SK-N-SH (cell line): ENCODE results near the gene CCDC174. TPM values are rescaled to one million over a fixed set of nuclear protein-coding genes. Genes with fewer than 3 reads are reported as not detected.

Experiments used
- CTCF ChIA-PET: fragments of 300-600, 350-600 bp; formaldehyde crosslinking; extraction: SDS; loops from one replicate; lab custom pipeline; 2021; lab: Yijun Ruan, JAX
- POLR2A ChIA-PET: fragments of 350-600 bp; sonication (Branson Sonifier 250); formaldehyde crosslinking; extraction: SDS; loops from one replicate; lab custom pipeline; 2020; ENCODE audit warnings: antibody characterized with exemption, inconsistent platforms; lab: Yijun Ruan, JAX
- DNase-seq: peaks from one replicate; pipeline ENCODE4 v3.0.0; 2012
- H2AFZ ChIP-seq: fragments of 200-600 bp; sonication (generic); 2 replicates; pipeline ENCODE4 v1.8.1; 2016; ENCODE audit warnings: antibody characterized with exemption, mild to moderate bottlenecking, low read depth
- H3F3A ChIP-seq: fragments of 200-600 bp; sonication (generic); replicated peaks from 2 replicates; pipeline ENCODE3; 2016; ENCODE audit warnings: antibody characterized with exemption, mild to moderate bottlenecking; ENCODE audit not compliant: insufficient read depth
- H3K27ac ChIP-seq, 2 experiments: fragments of 200-500 bp in 1 of 2; fragments of 200-600 bp in 1 of 2; sonication (Bioruptor generic) in 1 of 2; sonication (generic), shearing (Covaris generic) in 1 of 2; 2 replicates each; pipeline versions ENCODE4 v1.5.1 to v1.6.1; 2014 to 2016; ENCODE audit warnings: low read depth in 2 of 2, inconsistent platforms in 1 of 2, low read length in 1 of 2, mild to moderate bottlenecking in 1 of 2, mixed read lengths in 1 of 2
- H3K27me3 ChIP-seq: fragments of 200-600 bp; sonication (generic), shearing (Covaris generic); 2 replicates; pipeline ENCODE4 v1.6.1; 2016; ENCODE audit warnings: mixed run types; ENCODE audit not compliant: insufficient read depth
- H3K36me3 ChIP-seq, 2 experiments: fragments of 200-500 bp in 1 of 2; fragments of 200-600 bp in 1 of 2; sonication (Bioruptor generic) in 1 of 2; sonication (generic) in 1 of 2; replicated peaks in 1 of 2; 2 replicates each; pipeline versions ENCODE3 to v1.5.1; 2014 to 2016; ENCODE audit warnings: low read length in 1 of 2, mild to moderate bottlenecking in 1 of 2; ENCODE audit not compliant: insufficient read depth in 2 of 2, control insufficient read depth in 1 of 2
- H3K4me1 ChIP-seq, 2 experiments: fragments of 200-500 bp in 1 of 2; fragments of 200-600 bp in 1 of 2; sonication (Bioruptor generic) in 1 of 2; sonication (generic), shearing (Covaris generic) in 1 of 2; 2 replicates each; pipeline versions ENCODE4 v1.5.1 to v1.6.1; 2014 to 2016; ENCODE audit warnings: low read depth in 1 of 2, low read length in 1 of 2, mixed run types in 1 of 2; ENCODE audit not compliant: insufficient read depth in 2 of 2, control insufficient read depth in 1 of 2
- H3K4me2 ChIP-seq: fragments of 200-600 bp; sonication (generic), shearing (Covaris generic); 2 replicates; pipeline ENCODE4 v1.6.1; 2017; ENCODE audit warnings: mixed run types
- H3K4me3 ChIP-seq, 2 experiments: fragments of 200-500 bp in 1 of 2; fragments of 200-600 bp in 1 of 2; sonication (Bioruptor generic) in 1 of 2; sonication (generic), shearing (Covaris generic) in 1 of 2; 2 replicates each; pipeline versions ENCODE4 v1.5.1 to v1.8.1; 2014 to 2016; ENCODE audit warnings: low read depth in 2 of 2, inconsistent platforms in 1 of 2, low read length in 1 of 2, mild to moderate bottlenecking in 1 of 2, mixed read lengths in 1 of 2, moderate library complexity in 1 of 2
- H3K79me2 ChIP-seq: fragments of 200-600 bp; sonication (generic); 2 replicates; pipeline ENCODE4 v1.8.1; 2017; ENCODE audit warnings: mild to moderate bottlenecking; ENCODE audit not compliant: insufficient read depth
- H3K9ac ChIP-seq: fragments of 200-600 bp; sonication (generic); 2 replicates; pipeline ENCODE4 v1.6.1; 2017; ENCODE audit warnings: mixed run types
- H3K9me2 ChIP-seq: fragments of 200-600 bp; sonication (generic); 2 replicates; pipeline ENCODE4 v1.6.1; 2017; ENCODE audit warnings: mixed run types
- H3K9me3 ChIP-seq: fragments of 200-600 bp; sonication (generic); 2 replicates; pipeline ENCODE4 v1.6.1; 2017; ENCODE audit warnings: mixed run types, mild to moderate bottlenecking, moderate library complexity
- H4K20me1 ChIP-seq: fragments of 200-600 bp; sonication (generic); 2 replicates; pipeline ENCODE4 v1.6.1; 2017; ENCODE audit warnings: mild to moderate bottlenecking, mixed run types; ENCODE audit not compliant: insufficient read depth
- EZH2phosphoT487 ChIP-seq: fragments of 200-600 bp; sonication (generic); IDR thresholded peaks from 2 replicates; pipeline ENCODE4 v1.6.1; 2017; ENCODE audit warnings: low read depth, mixed run types, mild to moderate bottlenecking, antibody characterized with exemption, moderate library complexity, borderline replicate concordance
- FOXJ3 ChIP-seq: sonication (generic); formaldehyde crosslinking; IDR thresholded peaks from 2 replicates; pipeline ENCODE4 v1.5.1; 2020; ENCODE audit warnings: mild to moderate bottlenecking, missing genetic modification reagents
- FOXM1 ChIP-seq: IDR thresholded peaks from 2 replicates; pipeline ENCODE4 v1.4.0; 2012; ENCODE audit warnings: low read depth, mild to moderate bottlenecking
- PBX3 ChIP-seq: IDR thresholded peaks from 2 replicates; pipeline ENCODE4; 2012
- SMC3 ChIP-seq: IDR thresholded peaks from 2 replicates; pipeline ENCODE4 v1.6.1; 2012; ENCODE audit warnings: low read depth, low read length, improper control_type of control experiment
- USF2 ChIP-seq: fragments of 150-350 bp; IDR thresholded peaks from 2 replicates; pipeline ENCODE4 v1.6.1; 2017; ENCODE audit warnings: antibody characterized with exemption, low read length, low read depth, borderline replicate concordance
- YY1 ChIP-seq: IDR thresholded peaks from 2 replicates; pipeline ENCODE4 v1.4.0; 2012; ENCODE audit warnings: low read depth, mild to moderate bottlenecking
- WGBS: methylation state at CpG from one replicate; pipeline ENCODE4 v1.1.6; 2017; ENCODE audit warnings: low lambda C conversion rate; 5-methylcytosine and 5-hydroxymethylcytosine counted together
- polyA plus RNA-seq, 3 experiments: library from polyadenylated mRNA; depleted of rRNA; stranded (reverse); fragments of >200 nt; gene quantifications; 2 replicates each; pipeline ENCODE4 v1.2.3, GENCODE V29; 2012
- TF ChIP-seq, protein P1 (sequence below): fragments of 150-350 bp; IDR thresholded peaks from 2 replicates; pipeline ENCODE4 v1.6.1; 2016; ENCODE audit warnings: mild to moderate bottlenecking, low read depth, low read length
- TF ChIP-seq, protein P2 (sequence below): IDR thresholded peaks from 2 replicates; pipeline ENCODE4 v1.4.0; 2012; ENCODE audit warnings: low read depth, borderline replicate concordance

The CCDC174 gene
- polyA plus RNA-seq, 1 of the 3 experiments (the other 2 are of a cell fraction), result 6.6 TPM

DNA sequence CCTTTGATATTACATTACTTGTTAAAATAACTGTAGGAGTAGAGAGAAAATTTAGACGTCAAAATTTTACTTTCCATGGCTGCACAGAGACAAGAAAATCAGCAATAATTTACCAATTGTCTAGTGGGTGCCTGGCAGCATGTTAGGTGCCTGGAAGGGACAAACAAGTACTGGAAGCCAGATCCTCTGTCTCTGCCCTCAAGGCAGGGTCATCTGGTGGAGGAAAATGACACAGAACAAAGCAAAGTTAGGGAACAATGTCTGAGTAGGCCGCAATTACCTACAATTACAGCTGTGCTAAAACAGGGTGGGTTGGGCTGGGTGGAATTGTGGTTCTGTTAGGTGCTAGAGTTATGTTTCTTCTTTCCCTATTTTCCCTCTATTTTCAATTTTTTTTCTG is 7.4 kb downstream of the CCDC174 start (continued):
- TF ChIP-seq, protein P1, sequence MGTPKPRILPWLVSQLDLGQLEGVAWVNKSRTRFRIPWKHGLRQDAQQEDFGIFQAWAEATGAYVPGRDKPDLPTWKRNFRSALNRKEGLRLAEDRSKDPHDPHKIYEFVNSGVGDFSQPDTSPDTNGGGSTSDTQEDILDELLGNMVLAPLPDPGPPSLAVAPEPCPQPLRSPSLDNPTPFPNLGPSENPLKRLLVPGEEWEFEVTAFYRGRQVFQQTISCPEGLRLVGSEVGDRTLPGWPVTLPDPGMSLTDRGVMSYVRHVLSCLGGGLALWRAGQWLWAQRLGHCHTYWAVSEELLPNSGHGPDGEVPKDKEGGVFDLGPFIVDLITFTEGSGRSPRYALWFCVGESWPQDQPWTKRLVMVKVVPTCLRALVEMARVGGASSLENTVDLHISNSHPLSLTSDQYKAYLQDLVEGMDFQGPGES, result no peak
- no peak for TF ChIP-seq SMC3
- no peak for TF ChIP-seq EZH2phosphoT487
- TF ChIP-seq FOXM1, result no peak

DNA sequence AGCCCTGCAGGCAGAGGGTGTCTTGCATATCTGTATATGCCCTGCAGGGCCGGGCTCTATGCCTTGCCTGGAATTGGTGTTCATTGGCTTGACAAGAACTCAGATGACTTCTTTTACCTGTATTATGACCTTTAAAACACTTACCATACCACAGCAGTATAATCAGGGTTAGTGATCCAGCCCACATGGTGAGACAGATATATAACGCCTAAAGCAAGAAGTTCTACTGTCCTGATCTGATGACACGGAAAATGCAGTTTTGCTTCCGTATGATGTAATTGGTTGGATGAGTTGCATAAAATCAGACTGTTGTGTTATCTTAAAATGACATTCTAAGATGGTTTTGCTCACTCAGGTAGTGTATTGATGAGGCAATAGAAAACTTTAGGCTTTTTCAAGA is 9.4 kb downstream of the CCDC174 start:
- 83% methylated on average over 4 of the region's 4 CpGs for WGBS
- no peak for TF ChIP-seq FOXJ3
- no peak for TF ChIP-seq PBX3
- TF ChIP-seq YY1, result no peak
- TF ChIP-seq, protein P2, sequence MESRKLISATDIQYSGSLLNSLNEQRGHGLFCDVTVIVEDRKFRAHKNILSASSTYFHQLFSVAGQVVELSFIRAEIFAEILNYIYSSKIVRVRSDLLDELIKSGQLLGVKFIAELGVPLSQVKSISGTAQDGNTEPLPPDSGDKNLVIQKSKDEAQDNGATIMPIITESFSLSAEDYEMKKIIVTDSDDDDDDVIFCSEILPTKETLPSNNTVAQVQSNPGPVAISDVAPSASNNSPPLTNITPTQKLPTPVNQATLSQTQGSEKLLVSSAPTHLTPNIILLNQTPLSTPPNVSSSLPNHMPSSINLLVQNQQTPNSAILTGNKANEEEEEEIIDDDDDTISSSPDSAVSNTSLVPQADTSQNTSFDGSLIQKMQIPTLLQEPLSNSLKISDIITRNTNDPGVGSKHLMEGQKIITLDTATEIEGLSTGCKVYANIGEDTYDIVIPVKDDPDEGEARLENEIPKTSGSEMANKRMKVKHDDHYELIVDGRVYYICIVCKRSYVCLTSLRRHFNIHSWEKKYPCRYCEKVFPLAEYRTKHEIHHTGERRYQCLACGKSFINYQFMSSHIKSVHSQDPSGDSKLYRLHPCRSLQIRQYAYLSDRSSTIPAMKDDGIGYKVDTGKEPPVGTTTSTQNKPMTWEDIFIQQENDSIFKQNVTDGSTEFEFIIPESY, result no peak
- TF ChIP-seq USF2, result no peak
- no peaks in the 10 kb centered on the region for H3F3A ChIP-seq
- H3K27me3 ChIP-seq, result no peaks in the 10 kb centered on the region
- no peaks in the 10 kb centered on the region for H3K9me3 ChIP-seq
- no peaks in the 10 kb centered on the region for H3K9me2 ChIP-seq
- H3K36me3 ChIP-seq, result peaks cover 78 to 93% of the 10 kb centered on the region in 2 experiments
- no peak overlapping the region for H3K4me3 ChIP-seq
- DNase-seq, result no peak
- POLR2A ChIA-PET, result no interaction called here
- no peak overlapping the region for H3K4me2 ChIP-seq
- no peak overlapping the region for H2AFZ ChIP-seq
- H3K9ac ChIP-seq, result no peak overlapping the region
- CTCF ChIA-PET, result interaction anchor here (1.1 to 5.6 kb wide), 5 partner anchors 13 to 265 kb away, joined by 3 to 35 read pairs (median 4); partner anchors contain the start of gene C3orf20
- H3K4me1 ChIP-seq, result peaks cover 0 to 15% of the 10 kb centered on the region in 2 experiments; a peak in 2 of 4 replicates
- H4K20me1 ChIP-seq, result no peaks in the 10 kb centered on the region; the same call in 1 of the 2 replicates
- H3K79me2 ChIP-seq, result no peaks in the 10 kb centered on the region
- no peak overlapping the region for H3K27ac ChIP-seq
